Suprapubic skin (tissue), 4 donors: ENCODE data around the gene SLC35C1. TPM values are rescaled to one million over a fixed set of nuclear protein-coding genes. Genes with fewer than 3 reads are reported as not detected.
A peak's percentile ranks its signal among the peaks of the same experiment; 100 is the strongest.

Source experiments
- DNase-seq, 2 donors: peaks; one replicate each; pipeline ENCODE4 v3.0.0-alpha.2; 2019; ENCODE audit warnings: low spot score in 2 of 2
- H3K27ac ChIP-seq: fragments of 200-600 bp; sonication (generic); one replicate; pipeline ENCODE4 v1.5.1; 2019
- H3K27me3 ChIP-seq: fragments of 200-600 bp; sonication (generic); one replicate; pipeline ENCODE4 v1.5.1; 2019
- H3K36me3 ChIP-seq: fragments of 200-600 bp; sonication (generic); one replicate; pipeline ENCODE4 v1.5.1; 2019
- H3K4me1 ChIP-seq: fragments of 200-600 bp; sonication (generic); one replicate; pipeline ENCODE4 v1.5.1; 2019
- H3K4me3 ChIP-seq: fragments of 200-600 bp; sonication (generic); one replicate; pipeline ENCODE4 v1.5.1; 2019; ENCODE audit warnings: mild to moderate bottlenecking
- H3K9me3 ChIP-seq: fragments of 200-600 bp; sonication (generic); one replicate; pipeline ENCODE4 v1.5.1; 2019
- EP300 ChIP-seq: sonication (generic); formaldehyde crosslinking; IDR thresholded peaks from one replicate; pipeline ENCODE4 v1.6.1; 2017; ENCODE audit warnings: antibody characterized with exemption
- POLR2A ChIP-seq, 2 donors: fragments of 450-650 bp; IDR thresholded peaks; one replicate each; pipeline ENCODE4 v1.6.1; 2017; ENCODE audit warnings: antibody characterized with exemption in 2 of 2, mild to moderate bottlenecking in 2 of 2, moderate library complexity in 2 of 2
- POLR2AphosphoS5 ChIP-seq, 3 donors: sonication (generic); formaldehyde crosslinking; IDR thresholded peaks; one replicate each; pipeline ENCODE4 v1.6.1; 2017; ENCODE audit warnings: antibody characterized with exemption in 3 of 3
- WGBS: methylation state at CpG from one replicate; pipeline ENCODE4 v1.1.5; 2018; 5-methylcytosine and 5-hydroxymethylcytosine counted together
- total RNA-seq, 4 donors: library from RNA; depleted of rRNA; stranded (reverse); fragments of >200 nt; gene quantifications; one replicate each; pipeline ENCODE4 v1.1.0, GENCODE V29; 2016
- TF ChIP-seq, protein P1 (sequence below), 2 donors: fragments of 200-600 bp in 1 of 2; fragments of 450-650 bp in 1 of 2; sonication (generic) in 1 of 2; IDR thresholded peaks; one replicate each; pipeline ENCODE4 v1.5.1; 2016 to 2019; ENCODE audit warnings: antibody characterized with exemption in 2 of 2, mild to moderate bottlenecking in 1 of 2, moderate library complexity in 1 of 2

The SLC35C1 gene
- total RNA-seq, 4 donors from 2014 or later, result 6.7 to 10.1 (median 8.8) TPM

GRCh38 chr11:45858751-45859398, 53.9 kb downstream of the SLC35C1 start:
- TF ChIP-seq, protein P1, sequence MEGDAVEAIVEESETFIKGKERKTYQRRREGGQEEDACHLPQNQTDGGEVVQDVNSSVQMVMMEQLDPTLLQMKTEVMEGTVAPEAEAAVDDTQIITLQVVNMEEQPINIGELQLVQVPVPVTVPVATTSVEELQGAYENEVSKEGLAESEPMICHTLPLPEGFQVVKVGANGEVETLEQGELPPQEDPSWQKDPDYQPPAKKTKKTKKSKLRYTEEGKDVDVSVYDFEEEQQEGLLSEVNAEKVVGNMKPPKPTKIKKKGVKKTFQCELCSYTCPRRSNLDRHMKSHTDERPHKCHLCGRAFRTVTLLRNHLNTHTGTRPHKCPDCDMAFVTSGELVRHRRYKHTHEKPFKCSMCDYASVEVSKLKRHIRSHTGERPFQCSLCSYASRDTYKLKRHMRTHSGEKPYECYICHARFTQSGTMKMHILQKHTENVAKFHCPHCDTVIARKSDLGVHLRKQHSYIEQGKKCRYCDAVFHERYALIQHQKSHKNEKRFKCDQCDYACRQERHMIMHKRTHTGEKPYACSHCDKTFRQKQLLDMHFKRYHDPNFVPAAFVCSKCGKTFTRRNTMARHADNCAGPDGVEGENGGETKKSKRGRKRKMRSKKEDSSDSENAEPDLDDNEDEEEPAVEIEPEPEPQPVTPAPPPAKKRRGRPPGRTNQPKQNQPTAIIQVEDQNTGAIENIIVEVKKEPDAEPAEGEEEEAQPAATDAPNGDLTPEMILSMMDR (IDR thresholded peaks at IDR 0.05), result no peak
- TF ChIP-seq POLR2A (IDR thresholded peaks at IDR 0.05), result no peak
- no peak for TF ChIP-seq EP300
- no peak for TF ChIP-seq POLR2AphosphoS5 (IDR thresholded peaks at IDR 0.05)
- H3K27me3 ChIP-seq, result no peaks in the 10 kb centered on the region
- 57% methylated on average over 3 of the region's 5 CpGs for WGBS
- peak overlapping the region; percentile 90 for H3K27ac ChIP-seq
- DNase-seq, result no peak
- H3K9me3 ChIP-seq, result no peaks in the 10 kb centered on the region
- peaks cover 66% of the 10 kb centered on the region for H3K4me1 ChIP-seq
- H3K36me3 ChIP-seq, result peaks cover 50% of the 10 kb centered on the region
- no peak overlapping the region for H3K4me3 ChIP-seq

GRCh38 chr11:45859661-45860140, 54.8 kb downstream of the SLC35C1 start:
- 32% methylated on average over 12 of the region's 12 CpGs for WGBS
- H3K4me3 ChIP-seq, result no peak overlapping the region

GRCh38 chr11:45860348-45860747, 55.4 kb downstream of the SLC35C1 start:
- WGBS, result 71% methylated on average over 5 of the region's 5 CpGs
- TF ChIP-seq POLR2AphosphoS5 (IDR thresholded peaks at IDR 0.05) (no peak), POLR2A (IDR thresholded peaks at IDR 0.05) (no peak), EP300 (no peak)
- TF ChIP-seq, protein P1 (IDR thresholded peaks at IDR 0.05), result no peak
- Histone ChIP-seq H3K4me3 (no peak overlapping the region), H3K4me1 (peaks cover 52% of the 10 kb centered on the region), H3K9me3 (no peaks in the 10 kb centered on the region), H3K36me3 (peaks cover 65% of the 10 kb centered on the region), H3K27ac (peak overlapping the region; percentile 90), H3K27me3 (no peaks in the 10 kb centered on the region)
- DNase-seq, result no peak

More at GRCh38 chr11:45859661-45860140, 54.8 kb downstream of the SLC35C1 start:
- DNase-seq, result peak; percentile 95 to 96
- Histone ChIP-seq H3K27ac (peak overlapping the region; percentile 90), H3K27me3 (no peaks in the 10 kb centered on the region), H3K36me3 (peaks cover 58% of the 10 kb centered on the region), H3K9me3 (no peaks in the 10 kb centered on the region), H3K4me1 (peaks cover 59% of the 10 kb centered on the region)
- TF ChIP-seq POLR2A (IDR thresholded peaks at IDR 0.05), result no peak
- peak in 2 of 3 donors; percentile 85 to 89 for TF ChIP-seq POLR2AphosphoS5 (IDR thresholded peaks at IDR 0.05)
- TF ChIP-seq EP300, result peak; percentile 56
- TF ChIP-seq, protein P1 (IDR thresholded peaks at IDR 0.05), result no peak

DNA sequence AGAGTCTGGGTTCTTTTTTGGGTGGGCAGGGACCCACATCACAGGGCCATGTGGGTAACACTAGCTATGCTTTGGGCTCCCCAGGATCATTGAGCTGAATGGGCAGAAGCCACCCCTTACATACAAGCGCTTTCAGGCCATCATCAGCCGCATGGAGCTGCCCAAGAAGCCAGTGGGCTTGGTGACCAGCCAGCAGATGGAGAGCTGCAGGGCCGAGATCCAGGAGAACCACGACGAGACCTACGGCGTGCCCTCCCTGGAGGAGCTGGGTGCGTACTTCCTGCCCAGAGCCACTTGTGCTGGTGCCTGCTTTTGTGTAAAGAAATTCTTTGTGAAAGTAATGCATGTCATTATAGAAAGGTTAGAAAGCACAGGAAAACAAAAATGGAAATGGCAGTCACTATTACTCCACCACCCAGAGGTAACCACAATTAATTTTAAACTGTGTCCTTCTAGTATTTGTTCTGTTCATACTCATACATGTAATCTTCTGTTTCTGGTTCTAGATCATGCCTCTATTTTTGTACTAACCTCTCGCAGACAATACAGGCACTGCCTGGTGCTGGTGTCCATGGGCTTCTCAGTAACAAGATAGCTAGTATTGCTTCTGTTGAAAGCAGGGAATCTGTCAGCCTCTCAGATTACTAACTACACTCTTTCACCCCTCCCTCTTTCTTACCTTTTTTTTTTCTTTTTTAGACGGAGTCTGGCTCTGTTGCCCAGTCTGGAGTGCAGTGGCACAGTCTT, 56.0 kb downstream of the SLC35C1 start:
- Histone ChIP-seq H3K4me1 (peaks cover 47% of the 10 kb centered on the region), H3K36me3 (peaks cover 67% of the 10 kb centered on the region), H3K27ac (peak overlapping the region; percentile 90), H3K27me3 (no peaks in the 10 kb centered on the region), H3K9me3 (no peaks in the 10 kb centered on the region), H3K4me3 (no peak overlapping the region)
- no peak for DNase-seq
- TF ChIP-seq EP300, result no peak
- no peak for TF ChIP-seq POLR2A (IDR thresholded peaks at IDR 0.05)
- TF ChIP-seq, protein P1 (IDR thresholded peaks at IDR 0.05), result no peak
- no peak for TF ChIP-seq POLR2AphosphoS5 (IDR thresholded peaks at IDR 0.05)
- 80% methylated on average over 10 of the region's 10 CpGs for WGBS

Other genes starting within 250 kb of the SLC35C1 start
- 1 to 10 TPM in 1 of 4 donors, under 1 TPM in 2, not detected in 1; 0.38 to 1.1 (median 0.94) TPM for gene CHST1, start 139.5 kb upstream of the SLC35C1 start, total RNA-seq
- gene CRY2, start 42.3 kb downstream of the SLC35C1 start, total RNA-seq, result 100 to 1,000 TPM in 1 of 4 donors, 10 to 100 TPM in 3; 86.1 to 141 (median 93.4) TPM
- gene MAPK8IP1, start 80.5 kb downstream of the SLC35C1 start, total RNA-seq, result 1 to 10 TPM; 3.6 to 8.0 (median 4.5) TPM
- gene FREY1, start 102.1 kb downstream of the SLC35C1 start, total RNA-seq, result 1 to 10 TPM in 3 of 4 donors, not detected in 1; 1.7 to 3.7 (median 1.7) TPM
- gene PEX16, start 112.7 kb downstream of the SLC35C1 start, total RNA-seq, result 10 to 100 TPM; 26.8 to 40.6 (median 35.3) TPM
- gene LARGE2, start 117.5 kb downstream of the SLC35C1 start, total RNA-seq, result 10 to 100 TPM; 27.2 to 47.4 (median 33.1) TPM